Ovary (tissue), 3 donors: Measurements from ENCODE around the gene NAV2.

Experiments
- POLR2A ChIP-seq: fragments of 450-650 bp; IDR thresholded peaks from one replicate; pipeline ENCODE4 v1.6.1; 2017; ENCODE audit warnings: antibody characterized with exemption, mild to moderate bottlenecking, moderate library complexity
- TF ChIP-seq, protein P1 (sequence below), 3 donors: fragments of 450-650 bp in 2 of 3; fragments of 200-600 bp in 1 of 3; IDR thresholded peaks; one replicate each; pipeline versions ENCODE4 v1.5.1 to v1.8.0; 2016 to 2022; ENCODE audit warnings: antibody characterized with exemption in 3 of 3, mild to moderate bottlenecking in 1 of 3
- donor health status: DM: no; HTN: no; CAD: no.

DNA sequence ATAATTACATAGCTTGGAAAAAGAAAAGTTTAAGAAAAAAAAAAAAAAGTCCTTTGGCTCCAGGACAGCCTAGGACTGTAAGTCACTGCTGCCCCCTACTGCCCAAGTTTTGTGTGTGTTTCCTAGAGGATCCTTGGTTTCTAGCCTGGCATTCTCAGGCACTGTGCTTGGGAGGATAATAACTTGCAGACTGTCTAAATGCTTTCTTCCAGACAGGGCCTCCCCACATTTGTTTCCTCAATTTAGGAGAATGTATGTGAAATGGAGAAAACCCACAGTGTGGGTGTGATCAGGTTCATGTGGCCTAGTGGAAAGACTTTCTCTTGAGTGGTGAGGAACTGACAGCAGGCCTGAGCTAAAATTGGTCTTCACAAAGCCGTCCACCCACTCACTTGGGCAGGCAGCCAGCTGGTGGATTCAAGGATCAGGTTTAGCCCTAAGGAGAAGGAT, 191.0 kb downstream of the NAV2 start:
- TF ChIP-seq, protein P1, sequence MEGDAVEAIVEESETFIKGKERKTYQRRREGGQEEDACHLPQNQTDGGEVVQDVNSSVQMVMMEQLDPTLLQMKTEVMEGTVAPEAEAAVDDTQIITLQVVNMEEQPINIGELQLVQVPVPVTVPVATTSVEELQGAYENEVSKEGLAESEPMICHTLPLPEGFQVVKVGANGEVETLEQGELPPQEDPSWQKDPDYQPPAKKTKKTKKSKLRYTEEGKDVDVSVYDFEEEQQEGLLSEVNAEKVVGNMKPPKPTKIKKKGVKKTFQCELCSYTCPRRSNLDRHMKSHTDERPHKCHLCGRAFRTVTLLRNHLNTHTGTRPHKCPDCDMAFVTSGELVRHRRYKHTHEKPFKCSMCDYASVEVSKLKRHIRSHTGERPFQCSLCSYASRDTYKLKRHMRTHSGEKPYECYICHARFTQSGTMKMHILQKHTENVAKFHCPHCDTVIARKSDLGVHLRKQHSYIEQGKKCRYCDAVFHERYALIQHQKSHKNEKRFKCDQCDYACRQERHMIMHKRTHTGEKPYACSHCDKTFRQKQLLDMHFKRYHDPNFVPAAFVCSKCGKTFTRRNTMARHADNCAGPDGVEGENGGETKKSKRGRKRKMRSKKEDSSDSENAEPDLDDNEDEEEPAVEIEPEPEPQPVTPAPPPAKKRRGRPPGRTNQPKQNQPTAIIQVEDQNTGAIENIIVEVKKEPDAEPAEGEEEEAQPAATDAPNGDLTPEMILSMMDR (IDR thresholded peaks at IDR 0.05), result peak in 2 of 3 donors; percentile 47 to 76
- no peak for TF ChIP-seq POLR2A
